ENCODE measurements around the gene WDFY4.

- TF ChIP-seq CTCF (optimal IDR thresholded peaks at IDR 0.05 in 1 of 3, IDR thresholded peaks at IDR 0.05 in 1 of 3, conservative IDR thresholded peaks at IDR 0.05 in 1 of 3; ENCODE audit: extremely low read depth in 1 of 3, insufficient read depth in 2 of 3, low read length in 3 of 3) (no peak), EZH2 (IDR thresholded peaks at IDR 0.05; ENCODE audit: low read length) (no peak)
Observed at GRCh38 chr10:48740015-48740707, 55.5 kb downstream of the WDFY4 start.

Data from keratinocyte (primary cell).